T-cell (primary cell): ENCODE data around the gene ADCY1. TPM values are rescaled to one million over a fixed set of nuclear protein-coding genes. Genes with fewer than 3 reads are reported as not detected.
"Not testable (repeated sequence)": the region's sequence is repeated elsewhere in the genome, so short reads cannot be mapped to it uniquely, and the experiment has no call there.

Experiments used
- ATAC-seq, 4 experiments: fragments of 200-7000 bp in 3 of 4; fragments of 150-1000 bp in 1 of 4; cut with Tn5 transposase; replicated peaks in 1 of 4; 1 replicate in 3 of 4; 2 replicates in 1 of 4; pipeline ENCODE4 v1.10.0; 2021; ENCODE audit warnings: moderate library complexity in 3 of 4, mild to moderate bottlenecking in 2 of 4, moderate number of reproducible peaks in 1 of 4
- CTCF ChIA-PET, 2 donors: fragments of 300-600 bp; sonication (Branson Sonifier 250); formaldehyde crosslinking; loops; one replicate each; lab custom pipeline; 2022; ENCODE audit warnings: antibody characterized with exemption in 2 of 2; lab: Charles Lee
- POLR2A ChIA-PET, 2 donors: fragments of 300-600 bp; sonication (Branson Sonifier 250); formaldehyde crosslinking; loops; one replicate each; lab custom pipeline; 2022; ENCODE audit warnings: antibody characterized with exemption in 2 of 2; lab: Charles Lee
- DNase-seq, 35 experiments: peaks; one replicate each; pipeline versions ENCODE4 v3.0.0 to v3.0.0-alpha.2; 2013 to 2023
- H3K27ac ChIP-seq: one replicate; pipeline ENCODE4 v1.5.1; 2013; ENCODE audit warnings: low read length
- H3K27me3 ChIP-seq, 2 experiments: replicated peaks in 1 of 2; 1 replicate in 1 of 2; 2 replicates in 1 of 2; pipeline versions ENCODE4 v1.6.1 to v1.7.0; 2013; ENCODE audit warnings: low read length in 1 of 2, mixed read lengths in 1 of 2; ENCODE audit not compliant: control insufficient read depth in 2 of 2, insufficient read depth in 2 of 2; ENCODE audit errors: extremely low read depth in 1 of 2
- H3K36me3 ChIP-seq, 2 donors: 1 replicate in 1 of 2; 2 replicates in 1 of 2; pipeline versions ENCODE4 v1.6.1 to v1.7.0; 2013; ENCODE audit warnings: low read length in 1 of 2; ENCODE audit not compliant: control insufficient read depth in 2 of 2, insufficient read depth in 1 of 2; ENCODE audit errors: extremely low read depth in 1 of 2
- H3K4me1 ChIP-seq, 2 experiments: 1 replicate in 1 of 2; 2 replicates in 1 of 2; pipeline versions ENCODE4 v1.6.1 to v1.7.0; 2013; ENCODE audit warnings: low read length in 2 of 2, mixed read lengths in 1 of 2; ENCODE audit not compliant: insufficient read depth in 2 of 2, control insufficient read depth in 1 of 2; ENCODE audit errors: extremely low read depth in 1 of 2
- H3K4me3 ChIP-seq, 2 donors: 1 replicate in 1 of 2; 2 replicates in 1 of 2; pipeline versions ENCODE4 v1.5.1 to v1.7.0; 2013; ENCODE audit warnings: mild to moderate bottlenecking in 2 of 2, low read length in 1 of 2, moderate library complexity in 1 of 2; ENCODE audit not compliant: control insufficient read depth in 1 of 2; ENCODE audit errors: extremely low read depth in 1 of 2
- H3K9me3 ChIP-seq: 2 replicates; pipeline ENCODE4 v1.7.0; 2013
- H3K27ac Mint-ChIP-seq, 2 donors: one replicate each; pipeline ENCODE4 v1.8.0; 2020 to 2021; ENCODE audit warnings: mild to moderate bottlenecking in 2 of 2, mixed read lengths in 2 of 2
- H3K27me3 Mint-ChIP-seq, 2 donors: one replicate each; pipeline ENCODE4 v1.8.0; 2021 to 2022; ENCODE audit warnings: mixed read lengths in 2 of 2
- H3K36me3 Mint-ChIP-seq: one replicate; pipeline ENCODE4 v1.8.0; 2021; ENCODE audit warnings: mixed read lengths
- H3K4me1 Mint-ChIP-seq, 3 donors: one replicate each; pipeline ENCODE4 v1.8.0; 2020 to 2022; ENCODE audit warnings: mixed read lengths in 3 of 3, mild to moderate bottlenecking in 1 of 3
- H3K4me3 Mint-ChIP-seq, 3 donors: one replicate each; pipeline ENCODE4 v1.8.0; 2020 to 2022; ENCODE audit warnings: mild to moderate bottlenecking in 3 of 3, mixed read lengths in 3 of 3, moderate library complexity in 3 of 3
- H3K9me3 Mint-ChIP-seq, 3 donors: one replicate each; pipeline ENCODE4 v1.8.0; 2020 to 2022; ENCODE audit warnings: mixed read lengths in 3 of 3
- WGBS: methylation state at CpG from one replicate; pipeline ENCODE4 v1.1.5; 2013; ENCODE audit warnings: missing lambda C conversion rate; ENCODE audit not compliant: insufficient coverage; 5-methylcytosine and 5-hydroxymethylcytosine counted together
- total RNA-seq, 35 experiments: library from RNA in 6 of 35; stranded (reverse) in 6 of 35; fragments of 120-200 nt in 1 of 35; gene quantifications; one replicate each; pipeline versions ENCODE4 v1.2.1 to v1.2.4 and lab custom pipeline; 2013 to 2026

ADCY1 gene
- total RNA-seq (under 1 TPM; 0.03 to 0.44 (median 0.05) TPM), total RNA-seq (lab: John Stamatoyannopoulos, UW) (0 to 0.32 (median 0.06) reads per million in 29 experiments)
- total RNA-seq (2013): 0.07 TPM

DNA sequence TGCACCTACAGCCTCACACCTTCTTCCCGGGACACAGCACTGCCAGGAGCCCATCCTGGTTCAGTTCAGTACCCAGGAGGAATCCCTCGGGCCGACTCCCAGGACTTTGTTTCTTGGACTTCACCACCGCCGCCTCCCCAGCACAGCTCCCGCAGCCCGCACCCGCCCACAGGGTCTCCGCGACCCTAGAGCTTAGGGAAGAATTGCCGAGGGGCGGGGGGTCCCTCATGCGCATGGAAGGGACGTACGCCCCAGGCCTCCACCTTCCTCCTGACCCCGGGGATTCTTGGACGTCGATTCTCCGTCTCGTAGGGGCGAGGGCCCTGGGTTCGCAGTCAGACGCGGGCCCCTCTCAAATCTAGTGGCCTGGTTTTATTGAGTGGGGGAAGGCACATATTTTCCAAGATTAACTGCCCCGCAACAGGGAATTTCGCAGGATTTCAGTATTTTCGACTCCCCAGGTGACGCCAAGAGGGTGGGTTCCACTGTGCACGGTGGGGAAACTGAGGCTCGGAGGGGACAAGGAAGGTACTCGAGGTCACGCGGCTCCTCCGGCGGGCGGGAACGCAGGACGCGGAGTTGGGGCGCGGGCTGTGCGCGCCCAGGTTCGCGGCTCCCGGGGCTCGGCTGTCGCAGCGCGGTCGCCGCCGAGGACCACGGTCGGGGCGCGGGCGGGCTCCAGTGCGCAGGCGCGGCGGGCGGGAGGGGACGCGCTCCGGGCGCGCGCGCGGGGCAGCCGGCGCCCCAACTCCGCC is at the start of gene ADCY1:
Gene ADCY1 (plus strand): TSS at position 708 of the 755 bp plus-strand sequence. CDS start 176 bp downstream, outside the sequence.
- WGBS: 6% methylated on average over 66 of the region's 74 CpGs
- H3K27me3 Mint-ChIP-seq: peaks cover 30 to 52% of the 10 kb centered on the region in 2 donors
- no peak within 1 kb of the TSS for H3K27ac ChIP-seq
- H3K27me3 ChIP-seq: peaks cover 4 to 37% of the 10 kb centered on the region in 2 experiments
- no peak within 1 kb of the TSS for H3K4me3 ChIP-seq
- peaks cover 0 to 12% (median 4%) of the 10 kb centered on the region in 3 donors for H3K4me1 Mint-ChIP-seq
- ChIA-PET POLR2A (no interaction called here), CTCF (no interaction called here)
- no peak within 1 kb of the TSS for H3K27ac Mint-ChIP-seq
- H3K36me3 Mint-ChIP-seq: no peaks in the 10 kb centered on the region
- peaks cover 0 to 2% of the 10 kb centered on the region in 2 experiments for H3K4me1 ChIP-seq
- H3K9me3 Mint-ChIP-seq: no peaks in the 10 kb centered on the region
- ATAC-seq (no peak), DNase-seq (no peak)
- H3K36me3 ChIP-seq: no peaks in the 10 kb centered on the region
- H3K4me3 Mint-ChIP-seq: peak within 1 kb of the TSS in 2 of 3 donors; percentile 25 to 32
- H3K9me3 ChIP-seq: no peaks in the 10 kb centered on the region

GRCh38 chr7:45524445-45524844 is 49.7 kb upstream of the ADCY1 start:
- no peaks in the 10 kb centered on the region for H3K36me3 ChIP-seq
- ATAC-seq: no peak
- 80% methylated on average over 1 of the region's 5 CpGs for WGBS
- Mint-ChIP-seq H3K36me3 (no peaks in the 10 kb centered on the region), H3K9me3 (peaks cover 0 to 8% (median 4%) of the 10 kb centered on the region in 3 donors), H3K27ac (no peak overlapping the region), H3K4me3 (no peak overlapping the region), H3K27me3 (peaks cover 5 to 10% of the 10 kb centered on the region in 2 donors), H3K4me1 (no peaks in the 10 kb centered on the region)
- no peak overlapping the region for H3K27ac ChIP-seq
- peaks cover 0 to 5% of the 10 kb centered on the region in 2 experiments for H3K27me3 ChIP-seq
- no peak overlapping the region for H3K4me3 ChIP-seq
- H3K4me1 ChIP-seq: no peaks in the 10 kb centered on the region
- CTCF ChIA-PET: no interaction called here
- H3K9me3 ChIP-seq: no peaks in the 10 kb centered on the region
- POLR2A ChIA-PET: no interaction called here
- no peak for DNase-seq

GRCh38 chr7:45525057-45525456 is 49.1 kb upstream of the ADCY1 start:
- ChIA-PET POLR2A (no interaction called here), CTCF (no interaction called here)
- DNase-seq: no peak

DNA sequence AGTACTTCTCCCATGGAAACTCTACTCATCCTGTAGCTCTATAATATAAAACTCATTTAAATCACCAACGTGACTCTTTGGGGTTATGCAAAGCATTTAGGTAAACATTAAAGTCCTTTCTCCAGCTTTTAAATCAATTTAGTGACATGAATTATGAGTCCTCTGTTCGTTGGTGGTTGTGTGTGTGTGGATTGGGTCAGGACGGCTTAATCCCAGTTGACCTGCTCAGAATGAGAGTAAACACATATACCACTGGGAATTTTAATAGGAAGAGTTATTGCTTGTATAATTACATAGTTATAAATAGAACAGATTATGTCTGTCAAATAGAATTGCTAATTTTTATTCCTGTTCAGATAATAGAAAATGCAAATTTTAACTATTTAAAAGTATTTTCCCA is 30.7 kb upstream of the ADCY1 start:
- Histone ChIP-seq H3K27me3 (peaks cover 0 to 8% of the 10 kb centered on the region in 2 experiments), H3K36me3 (no peaks in the 10 kb centered on the region), H3K9me3 (no peaks in the 10 kb centered on the region), H3K4me1 (no peaks in the 10 kb centered on the region), H3K4me3 (no peak overlapping the region), H3K27ac (no peak overlapping the region)
- DNase-seq (no peak), ATAC-seq (no peak)
- ChIA-PET POLR2A (no interaction called here), CTCF (no interaction called here)
- peaks cover 2 to 4% of the 10 kb centered on the region in 2 donors for H3K27me3 Mint-ChIP-seq
- H3K4me1 Mint-ChIP-seq: no peaks in the 10 kb centered on the region
- WGBS: no CpG with 5 or more reads among the region's 3 CpGs
- H3K36me3 Mint-ChIP-seq: no peaks in the 10 kb centered on the region
- no peak overlapping the region for H3K27ac Mint-ChIP-seq
- no peak overlapping the region for H3K4me3 Mint-ChIP-seq
- peaks cover 6 to 16% (median 10%) of the 10 kb centered on the region in 3 donors for H3K9me3 Mint-ChIP-seq

More at GRCh38 chr7:45525057-45525456, 49.1 kb upstream of the ADCY1 start:
- Histone ChIP-seq H3K36me3 (no peaks in the 10 kb centered on the region), H3K4me1 (no peaks in the 10 kb centered on the region), H3K27me3 (peaks cover 0 to 5% of the 10 kb centered on the region in 2 experiments), H3K27ac (no peak overlapping the region), H3K9me3 (no peaks in the 10 kb centered on the region), H3K4me3 (no peak overlapping the region)
- H3K36me3 Mint-ChIP-seq: no peaks in the 10 kb centered on the region
- H3K9me3 Mint-ChIP-seq: peaks cover 0 to 5% (median 4%) of the 10 kb centered on the region in 3 donors
- H3K4me1 Mint-ChIP-seq: no peaks in the 10 kb centered on the region
- H3K4me3 Mint-ChIP-seq: no peak overlapping the region
- H3K27ac Mint-ChIP-seq: no peak overlapping the region
- ATAC-seq: no peak
- peaks cover 5 to 10% of the 10 kb centered on the region in 2 donors for H3K27me3 Mint-ChIP-seq

DNA sequence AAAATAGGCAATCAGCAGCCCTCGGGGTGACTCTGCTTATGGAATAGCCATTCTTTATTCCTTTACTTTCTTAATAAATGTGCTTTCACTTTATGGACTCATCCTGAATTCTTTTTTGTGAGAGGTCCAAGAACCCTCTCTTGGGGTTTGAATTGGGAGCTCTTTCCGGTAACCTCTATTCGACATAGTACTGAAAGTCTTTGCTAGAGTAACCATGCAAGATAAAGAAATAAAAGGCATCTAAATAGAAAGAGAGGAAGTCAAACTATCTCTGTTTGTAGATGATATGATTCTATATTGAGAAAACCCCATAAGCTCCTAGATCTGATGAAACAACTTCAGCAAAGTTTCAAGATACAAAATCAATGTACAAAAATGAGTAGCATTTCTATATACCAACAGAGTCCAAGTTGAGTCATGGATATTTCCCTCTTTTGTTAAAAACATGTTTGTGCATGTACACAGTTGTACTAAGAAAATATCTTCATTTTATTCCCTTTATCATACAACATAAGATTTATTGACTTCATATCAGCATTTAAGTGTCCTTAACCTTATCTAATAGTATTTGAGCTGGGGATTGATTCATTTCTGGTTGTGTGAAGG is 29.0 kb upstream of the ADCY1 start:
- H3K36me3 Mint-ChIP-seq, H3K4me1 ChIP-seq, H3K9me3 Mint-ChIP-seq, H3K27me3 Mint-ChIP-seq, H3K4me3 ChIP-seq, H3K9me3 ChIP-seq, H3K4me3 Mint-ChIP-seq, H3K4me1 Mint-ChIP-seq, DNase-seq, H3K36me3 ChIP-seq, ATAC-seq, H3K27ac ChIP-seq, POLR2A ChIA-PET, H3K27me3 ChIP-seq, H3K27ac Mint-ChIP-seq, CTCF ChIA-PET: not testable (repeated sequence)
- WGBS: no CpG with 5 or more reads among the region's 3 CpGs

- H3K36me3 Mint-ChIP-seq, H3K4me1 Mint-ChIP-seq, H3K36me3 ChIP-seq, H3K27ac Mint-ChIP-seq, POLR2A ChIA-PET, CTCF ChIA-PET, H3K4me1 ChIP-seq, ATAC-seq, H3K4me3 ChIP-seq, H3K9me3 Mint-ChIP-seq, H3K9me3 ChIP-seq, H3K27ac ChIP-seq, H3K4me3 Mint-ChIP-seq, H3K27me3 ChIP-seq, H3K27me3 Mint-ChIP-seq, DNase-seq: not testable (repeated sequence)
- no CpG with 5 or more reads among the region's 2 CpGs for WGBS
Observed at GRCh38 chr7:45548917-45549316, 25.3 kb upstream of the ADCY1 start.
